ENCODE results near the gene GALNT18.

DNA sequence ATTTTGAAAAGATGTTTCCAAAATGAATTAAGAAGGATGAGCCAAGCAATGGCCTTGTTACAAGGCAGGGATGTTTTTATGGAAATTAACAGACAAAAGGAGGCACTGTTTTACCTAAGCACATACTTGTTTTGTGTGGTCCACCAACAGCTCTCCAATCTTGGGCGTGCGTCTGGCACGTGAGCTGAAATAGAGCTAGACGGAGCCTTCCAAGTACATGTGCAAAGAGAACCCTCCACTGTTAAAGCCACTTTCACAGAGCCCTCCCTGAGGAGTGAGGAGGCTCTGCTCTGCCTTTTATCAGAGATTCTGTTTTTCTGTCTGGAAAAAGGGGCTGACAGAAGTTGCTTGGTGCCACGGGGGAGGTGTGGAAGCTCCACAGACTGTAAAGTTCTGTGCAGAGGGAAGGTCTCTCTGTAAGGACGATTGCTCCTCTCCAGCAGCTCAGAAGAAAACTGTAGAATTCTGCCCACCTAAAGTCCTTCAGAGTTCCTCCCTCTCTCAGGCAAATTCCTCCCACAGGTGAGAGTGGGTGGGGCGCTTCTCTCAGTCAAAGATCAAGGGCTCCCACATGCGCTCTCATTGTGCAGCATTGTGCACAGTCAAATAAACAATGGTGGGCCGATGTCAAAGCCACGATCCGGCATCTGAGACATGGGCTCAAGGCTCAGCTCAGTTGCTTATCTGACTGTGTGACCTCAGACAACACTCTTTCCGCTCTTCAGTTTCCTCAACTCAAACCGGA lies 176.2 kb downstream of the GALNT18 start:
- TF ChIP-seq, protein P1, sequence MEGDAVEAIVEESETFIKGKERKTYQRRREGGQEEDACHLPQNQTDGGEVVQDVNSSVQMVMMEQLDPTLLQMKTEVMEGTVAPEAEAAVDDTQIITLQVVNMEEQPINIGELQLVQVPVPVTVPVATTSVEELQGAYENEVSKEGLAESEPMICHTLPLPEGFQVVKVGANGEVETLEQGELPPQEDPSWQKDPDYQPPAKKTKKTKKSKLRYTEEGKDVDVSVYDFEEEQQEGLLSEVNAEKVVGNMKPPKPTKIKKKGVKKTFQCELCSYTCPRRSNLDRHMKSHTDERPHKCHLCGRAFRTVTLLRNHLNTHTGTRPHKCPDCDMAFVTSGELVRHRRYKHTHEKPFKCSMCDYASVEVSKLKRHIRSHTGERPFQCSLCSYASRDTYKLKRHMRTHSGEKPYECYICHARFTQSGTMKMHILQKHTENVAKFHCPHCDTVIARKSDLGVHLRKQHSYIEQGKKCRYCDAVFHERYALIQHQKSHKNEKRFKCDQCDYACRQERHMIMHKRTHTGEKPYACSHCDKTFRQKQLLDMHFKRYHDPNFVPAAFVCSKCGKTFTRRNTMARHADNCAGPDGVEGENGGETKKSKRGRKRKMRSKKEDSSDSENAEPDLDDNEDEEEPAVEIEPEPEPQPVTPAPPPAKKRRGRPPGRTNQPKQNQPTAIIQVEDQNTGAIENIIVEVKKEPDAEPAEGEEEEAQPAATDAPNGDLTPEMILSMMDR (tag by site-specific recombination; IDR thresholded peaks at IDR 0.05), result no peak
- TF ChIP-seq, protein P2, sequence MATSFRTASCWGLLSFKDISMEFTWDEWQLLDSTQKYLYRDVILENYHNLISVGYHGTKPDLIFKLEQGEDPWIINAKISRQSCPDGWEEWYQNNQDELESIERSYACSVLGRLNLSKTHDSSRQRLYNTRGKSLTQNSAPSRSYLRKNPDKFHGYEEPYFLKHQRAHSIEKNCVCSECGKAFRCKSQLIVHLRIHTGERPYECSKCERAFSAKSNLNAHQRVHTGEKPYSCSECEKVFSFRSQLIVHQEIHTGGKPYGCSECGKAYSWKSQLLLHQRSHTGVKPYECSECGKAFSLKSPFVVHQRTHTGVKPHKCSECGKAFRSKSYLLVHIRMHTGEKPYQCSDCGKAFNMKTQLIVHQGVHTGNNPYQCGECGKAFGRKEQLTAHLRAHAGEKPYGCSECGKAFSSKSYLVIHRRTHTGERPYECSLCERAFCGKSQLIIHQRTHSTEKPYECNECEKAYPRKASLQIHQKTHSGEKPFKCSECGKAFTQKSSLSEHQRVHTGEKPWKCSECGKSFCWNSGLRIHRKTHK (tag by site-specific recombination; IDR thresholded peaks at IDR 0.05), result no peak
- TF ChIP-seq ZNF132 (tag by site-specific recombination; IDR thresholded peaks at IDR 0.05; ENCODE audit: borderline replicate concordance) (no peak), ZNF175 (tag by site-specific recombination; IDR thresholded peaks at IDR 0.05) (no peak), YY1 (tag by site-specific recombination; IDR thresholded peaks at IDR 0.05) (no peak), ZNF221 (tag by site-specific recombination; IDR thresholded peaks at IDR 0.05; ENCODE audit: borderline replicate concordance) (no peak), ZFP69B (tag by site-specific recombination; IDR thresholded peaks at IDR 0.05) (no peak), ZBTB17 (tag by site-specific recombination; IDR thresholded peaks at IDR 0.05) (no peak), ZNF121 (tag by site-specific recombination; IDR thresholded peaks at IDR 0.05) (no peak), ZBTB1 (tag by site-specific recombination; IDR thresholded peaks at IDR 0.05) (no peak)
- TF ChIP-seq, protein P3, sequence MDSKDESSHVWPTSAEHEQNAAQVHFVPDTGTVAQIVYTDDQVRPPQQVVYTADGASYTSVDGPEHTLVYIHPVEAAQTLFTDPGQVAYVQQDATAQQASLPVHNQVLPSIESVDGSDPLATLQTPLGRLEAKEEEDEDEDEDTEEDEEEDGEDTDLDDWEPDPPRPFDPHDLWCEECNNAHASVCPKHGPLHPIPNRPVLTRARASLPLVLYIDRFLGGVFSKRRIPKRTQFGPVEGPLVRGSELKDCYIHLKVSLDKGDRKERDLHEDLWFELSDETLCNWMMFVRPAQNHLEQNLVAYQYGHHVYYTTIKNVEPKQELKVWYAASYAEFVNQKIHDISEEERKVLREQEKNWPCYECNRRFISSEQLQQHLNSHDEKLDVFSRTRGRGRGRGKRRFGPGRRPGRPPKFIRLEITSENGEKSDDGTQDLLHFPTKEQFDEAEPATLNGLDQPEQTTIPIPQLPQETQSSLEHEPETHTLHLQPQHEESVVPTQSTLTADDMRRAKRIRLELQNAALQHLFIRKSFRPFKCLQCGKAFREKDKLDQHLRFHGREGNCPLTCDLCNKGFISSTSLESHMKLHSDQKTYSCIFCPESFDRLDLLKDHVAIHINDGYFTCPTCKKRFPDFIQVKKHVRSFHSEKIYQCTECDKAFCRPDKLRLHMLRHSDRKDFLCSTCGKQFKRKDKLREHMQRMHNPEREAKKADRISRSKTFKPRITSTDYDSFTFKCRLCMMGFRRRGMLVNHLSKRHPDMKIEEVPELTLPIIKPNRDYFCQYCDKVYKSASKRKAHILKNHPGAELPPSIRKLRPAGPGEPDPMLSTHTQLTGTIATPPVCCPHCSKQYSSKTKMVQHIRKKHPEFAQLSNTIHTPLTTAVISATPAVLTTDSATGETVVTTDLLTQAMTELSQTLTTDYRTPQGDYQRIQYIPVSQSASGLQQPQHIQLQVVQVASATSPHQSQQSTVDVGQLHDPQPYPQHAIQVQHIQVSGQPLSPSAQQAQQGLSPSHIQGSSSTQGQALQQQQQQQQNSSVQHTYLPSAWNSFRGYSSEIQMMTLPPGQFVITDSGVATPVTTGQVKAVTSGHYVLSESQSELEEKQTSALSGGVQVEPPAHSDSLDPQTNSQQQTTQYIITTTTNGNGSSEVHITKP (tag by site-specific recombination; IDR thresholded peaks at IDR 0.05), result no peak
- TF ChIP-seq, protein P4, sequence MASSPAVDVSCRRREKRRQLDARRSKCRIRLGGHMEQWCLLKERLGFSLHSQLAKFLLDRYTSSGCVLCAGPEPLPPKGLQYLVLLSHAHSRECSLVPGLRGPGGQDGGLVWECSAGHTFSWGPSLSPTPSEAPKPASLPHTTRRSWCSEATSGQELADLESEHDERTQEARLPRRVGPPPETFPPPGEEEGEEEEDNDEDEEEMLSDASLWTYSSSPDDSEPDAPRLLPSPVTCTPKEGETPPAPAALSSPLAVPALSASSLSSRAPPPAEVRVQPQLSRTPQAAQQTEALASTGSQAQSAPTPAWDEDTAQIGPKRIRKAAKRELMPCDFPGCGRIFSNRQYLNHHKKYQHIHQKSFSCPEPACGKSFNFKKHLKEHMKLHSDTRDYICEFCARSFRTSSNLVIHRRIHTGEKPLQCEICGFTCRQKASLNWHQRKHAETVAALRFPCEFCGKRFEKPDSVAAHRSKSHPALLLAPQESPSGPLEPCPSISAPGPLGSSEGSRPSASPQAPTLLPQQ (tag by site-specific recombination; IDR thresholded peaks at IDR 0.05), result no peak
